IMR-90 (cell line): ENCODE results near the gene C14orf180. TPM values are rescaled to one million over a fixed set of nuclear protein-coding genes. Genes with fewer than 3 reads are reported as not detected.

Experiments
- ATAC-seq: fragments of 200-7000 bp; cut with Tn5 transposase; 2 replicates; pipeline ENCODE4 v1.9.1; 2020; ENCODE audit warnings: low read depth, mild to moderate bottlenecking, moderate library complexity
- BruUV-seq: library from RNA; stranded (reverse); fragments of 400-500 nt; replicated peaks from 2 replicates; lab custom pipeline; 2021; lab: Mats Ljungman, UMichigan
- CTCF ChIA-PET: fragments of 300-600 bp; formaldehyde crosslinking; extraction: SDS; loops from one replicate; lab custom pipeline; 2021; ENCODE audit warnings: antibody characterized with exemption; lab: Yijun Ruan, JAX
- POLR2A ChIA-PET: fragments of 300-600 bp; sonication (Branson Sonifier 250); formaldehyde crosslinking; loops from one replicate; lab custom pipeline; 2022; ENCODE audit warnings: antibody characterized with exemption; ENCODE audit not compliant: unreplicated experiment; lab: Charles Lee
- DNase-seq: peaks from one replicate; pipeline ENCODE4 v3.0.0; 2013
- H2AFZ ChIP-seq: replicated peaks from 2 replicates; pipeline ENCODE3; 2013; ENCODE audit warnings: low read length, mild to moderate bottlenecking; ENCODE audit not compliant: poor library complexity
- H2AK5ac ChIP-seq: 2 replicates; pipeline ENCODE4 v1.6.1; 2013; ENCODE audit warnings: low read depth, low read length, inconsistent platforms
- H2AK9ac ChIP-seq: replicated peaks from 2 replicates; pipeline ENCODE3; 2013; ENCODE audit warnings: mild to moderate bottlenecking, low read depth, low read length, moderate library complexity; ENCODE audit not compliant: poor library complexity
- H2BK120ac ChIP-seq: 2 replicates; pipeline ENCODE4 v1.6.1; 2013; ENCODE audit warnings: low read depth, low read length, inconsistent platforms
- H2BK15ac ChIP-seq: 3 replicates; pipeline ENCODE4 v1.6.1; 2013; ENCODE audit warnings: low read depth, low read length, inconsistent platforms
- H2BK20ac ChIP-seq: 2 replicates; pipeline ENCODE4 v1.6.1; 2013; ENCODE audit warnings: low read depth, mild to moderate bottlenecking, inconsistent platforms, low read length, moderate library complexity
- H2BK5ac ChIP-seq: 2 replicates; pipeline ENCODE4 v1.6.1; 2013; ENCODE audit warnings: mild to moderate bottlenecking, low read depth, low read length, inconsistent platforms; ENCODE audit not compliant: poor library complexity, severe bottlenecking
- H3K14ac ChIP-seq: replicated peaks from 2 replicates; pipeline ENCODE4 v1.6.1; 2013; ENCODE audit warnings: low read depth, low read length, inconsistent platforms
- H3K18ac ChIP-seq: 2 replicates; pipeline ENCODE4 v1.6.1; 2013; ENCODE audit warnings: low read depth, low read length, control low read depth
- H3K23ac ChIP-seq: 2 replicates; pipeline ENCODE4 v1.6.1; 2013; ENCODE audit warnings: low read depth, low read length, inconsistent platforms
- H3K27ac ChIP-seq: 2 replicates; pipeline ENCODE4 v1.5.1; 2013; ENCODE audit warnings: mild to moderate bottlenecking, control low read depth, low read length; ENCODE audit not compliant: insufficient read depth
- H3K27me3 ChIP-seq: 2 replicates; pipeline ENCODE4 v1.6.1; 2013; ENCODE audit warnings: low read length; ENCODE audit not compliant: control insufficient read depth, insufficient read depth
- H3K36me3 ChIP-seq: 2 replicates; pipeline ENCODE4 v1.6.1; 2013; ENCODE audit warnings: low read length, mixed read lengths; ENCODE audit not compliant: control insufficient read depth, insufficient read depth
- H3K4ac ChIP-seq: 2 replicates; pipeline ENCODE4 v1.6.1; 2013; ENCODE audit warnings: low read depth, low read length, inconsistent platforms
- H3K4me1 ChIP-seq: 2 replicates; pipeline ENCODE4 v1.6.1; 2013; ENCODE audit warnings: low read length, mixed read lengths; ENCODE audit not compliant: control insufficient read depth, insufficient read depth
- H3K4me2 ChIP-seq: 2 replicates; pipeline ENCODE4 v1.6.1; 2013; ENCODE audit warnings: low read depth, mild to moderate bottlenecking, control low read depth, low read length, moderate library complexity
- H3K4me3 ChIP-seq: 2 replicates; pipeline ENCODE4 v1.5.1; 2013; ENCODE audit warnings: low read depth, mild to moderate bottlenecking, control low read depth, low read length, moderate library complexity; ENCODE audit not compliant: insufficient read depth
- H3K56ac ChIP-seq: 2 replicates; pipeline ENCODE4 v1.6.1; 2013; ENCODE audit warnings: low read length, inconsistent platforms; ENCODE audit not compliant: insufficient read depth; ENCODE audit errors: extremely low read depth
- H3K79me1 ChIP-seq, 2 experiments: 2 replicates each; pipeline ENCODE4 v1.6.1; 2013; ENCODE audit warnings: low read length in 2 of 2, inconsistent platforms in 1 of 2, low read depth in 1 of 2
- H3K9ac ChIP-seq: 2 replicates; pipeline ENCODE4 v1.6.1; 2013; ENCODE audit warnings: low read depth, low read length, control low read depth
- H3K9me1 ChIP-seq: 2 replicates; pipeline ENCODE4 v1.6.1; 2013; ENCODE audit warnings: low read length, inconsistent platforms; ENCODE audit not compliant: insufficient read depth
- H3K9me3 ChIP-seq: 2 replicates; pipeline ENCODE4 v1.6.1; 2013; ENCODE audit warnings: low read length; ENCODE audit not compliant: control insufficient read depth, insufficient read depth
- H4K20me1 ChIP-seq: 2 replicates; pipeline ENCODE4 v1.6.1; 2013; ENCODE audit warnings: low read length, inconsistent platforms; ENCODE audit not compliant: insufficient read depth
- H4K5ac ChIP-seq: 2 replicates; pipeline ENCODE4 v1.6.1; 2013; ENCODE audit warnings: mild to moderate bottlenecking, low read depth, low read length, control low read depth
- H4K8ac ChIP-seq, 2 experiments: 2 replicates each; pipeline ENCODE4 v1.6.1; 2013; ENCODE audit warnings: low read depth in 2 of 2, low read length in 2 of 2, control low read depth in 1 of 2, inconsistent platforms in 1 of 2
- H4K91ac ChIP-seq: 2 replicates; pipeline ENCODE4 v1.6.1; 2013; ENCODE audit warnings: low read depth, low read length, inconsistent platforms; ENCODE audit not compliant: insufficient read depth
- BHLHE40 ChIP-seq: fragments of 150-350 bp; IDR thresholded peaks from 2 replicates; pipeline ENCODE4 v1.6.1; 2016; ENCODE audit warnings: mild to moderate bottlenecking, low read depth, low read length
- CEBPB ChIP-seq: IDR thresholded peaks from 2 replicates; pipeline ENCODE4 v1.6.1; 2012; ENCODE audit warnings: low read depth, low read length, improper control_type of control experiment
- CHD1 ChIP-seq: IDR thresholded peaks from 2 replicates; pipeline ENCODE4 v1.6.1; 2012; ENCODE audit warnings: low read depth, low read length, improper control_type of control experiment
- FOS ChIP-seq: fragments of 150-350 bp; IDR thresholded peaks from 2 replicates; pipeline ENCODE4 v1.6.1; 2016; ENCODE audit warnings: low read depth, low read length
- MAFK ChIP-seq: IDR thresholded peaks from 2 replicates; pipeline ENCODE4 v1.6.1; 2012; ENCODE audit warnings: low read depth, low read length, improper control_type of control experiment
- MAZ ChIP-seq: IDR thresholded peaks from 2 replicates; pipeline ENCODE4 v1.6.1; 2012; ENCODE audit warnings: low read depth, mild to moderate bottlenecking, low read length, improper control_type of control experiment, moderate library complexity, borderline replicate concordance
- MXI1 ChIP-seq: IDR thresholded peaks from 2 replicates; pipeline ENCODE4 v1.6.1; 2012; ENCODE audit warnings: low read depth, mild to moderate bottlenecking, low read length, moderate library complexity, borderline replicate concordance
- NFE2L2 ChIP-seq: fragments of 150-350 bp; IDR thresholded peaks from 2 replicates; pipeline ENCODE4 v1.6.1; 2016; ENCODE audit warnings: low read depth, mild to moderate bottlenecking, low read length
- POLR2A ChIP-seq: IDR thresholded peaks from 2 replicates; pipeline ENCODE4 v1.6.1; 2012; ENCODE audit warnings: mild to moderate bottlenecking, low read depth, low read length
- RAD21 ChIP-seq: IDR thresholded peaks from 2 replicates; pipeline ENCODE4 v1.6.1; 2012; ENCODE audit warnings: low read length, improper control_type of control experiment
- RCOR1 ChIP-seq: IDR thresholded peaks from 2 replicates; pipeline ENCODE4 v1.6.1; 2012; ENCODE audit warnings: mild to moderate bottlenecking, low read length, improper control_type of control experiment; ENCODE audit not compliant: insufficient replicate concordance
- RFX5 ChIP-seq: IDR thresholded peaks from 2 replicates; pipeline ENCODE4 v1.8.0; 2012; ENCODE audit warnings: low read depth, mild to moderate bottlenecking, low read length, moderate library complexity
- WGBS, 2 experiments: methylation state at CpG; one replicate each; pipeline versions ENCODE4 v1.1.5 to v1.1.7; 2013; ENCODE audit warnings: missing lambda C conversion rate in 2 of 2; ENCODE audit not compliant: insufficient read length in 1 of 2; ENCODE audit errors: extremely low coverage in 2 of 2; 5-methylcytosine and 5-hydroxymethylcytosine counted together
- dilution Hi-C: fragments of 300-500 bp; cut with HindIII; formaldehyde crosslinking; loops from one replicate; pipeline ENCODE4 v1.14.3; 2018; ENCODE audit warnings: low sequenced_read_pairs; ENCODE audit not compliant: unreplicated experiment
- in situ Hi-C: fragments of 300-500 bp; cut with MboI; formaldehyde crosslinking; loops from 3 replicates; pipeline ENCODE4 v1.14.3; 2019; ENCODE audit warnings: low sequenced_read_pairs, inconsistent platforms, mixed read lengths
- intact Hi-C: fragments of 100-400 bp; cut with micrococcal nuclease; formaldehyde crosslinking; loops from 2 replicates; pipeline ENCODE4 v1.10.0; 2022
- polyA plus RNA-seq, 3 experiments: library from polyadenylated mRNA; depleted of rRNA; stranded (reverse); fragments of >200 nt; gene quantifications; 2 replicates each; pipeline ENCODE4 v1.2.3, GENCODE V29; 2012; ENCODE audit warnings: low replicate concordance in 1 of 3
- total RNA-seq: library from RNA; depleted of rRNA; stranded (reverse); fragments of >200 nt; gene quantifications from 2 replicates; pipeline ENCODE4 v1.2.3, GENCODE V29; 2012
- TF ChIP-seq, protein P1 (sequence below): fragments of 150-350 bp; IDR thresholded peaks from 2 replicates; pipeline ENCODE4 v1.6.1; 2017; ENCODE audit warnings: mild to moderate bottlenecking, antibody characterized with exemption, low read length, low read depth
- TF ChIP-seq, protein P2 (sequence below): conservative IDR thresholded peaks from 2 replicates; pipeline ENCODE4 v1.5.1; 2012; ENCODE audit warnings: mild to moderate bottlenecking, low read depth, low read length, improper control_type of control experiment
- TF ChIP-seq, protein P3 (sequence below): fragments of 150-350 bp; IDR thresholded peaks from 2 replicates; pipeline ENCODE4 v1.6.1; 2016; ENCODE audit warnings: low read depth, mild to moderate bottlenecking, low read length, moderate library complexity, borderline replicate concordance

The C14orf180 gene
- total and polyA plus RNA-seq, 2 of the 4 experiments (the other 2 are of a cell fraction) = not detected

DNA sequence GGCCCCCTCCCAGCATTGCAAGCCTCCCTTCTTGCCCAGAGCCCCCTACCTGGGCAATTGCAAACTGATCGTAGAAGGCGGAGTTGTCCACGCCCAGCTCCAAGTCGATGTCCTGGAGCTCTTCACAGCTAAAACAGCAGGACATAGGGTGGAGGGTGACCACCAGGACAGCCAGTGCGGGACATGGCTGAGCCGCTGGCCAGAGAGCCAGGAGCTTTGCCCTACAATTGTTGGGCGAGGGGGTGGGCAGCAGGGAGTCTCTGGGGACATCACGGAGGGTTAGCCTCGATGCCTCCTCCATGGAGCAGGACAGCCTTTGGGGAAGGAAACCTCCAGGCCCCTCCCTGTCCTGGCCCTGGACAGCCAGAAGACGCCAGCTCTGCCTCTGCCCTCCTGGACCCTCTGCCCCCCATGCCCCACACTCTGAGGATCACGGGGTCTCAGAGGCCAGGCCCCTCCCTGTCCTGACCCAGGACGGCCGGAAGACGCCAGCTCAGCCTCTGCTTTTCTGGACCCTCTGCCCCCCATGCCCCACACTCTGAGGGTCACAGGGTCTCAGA, 15.6 kb downstream of the C14orf180 start:
- BruUV-seq = no TSS peak
- H3K27ac ChIP-seq = no peak overlapping the region
- H3K4me2 ChIP-seq = no peak overlapping the region
- no peak overlapping the region for H2AK5ac ChIP-seq
- DNase-seq (no peak), ATAC-seq (no peak)
- no peak overlapping the region for H2BK5ac ChIP-seq
- no peaks in the 10 kb centered on the region for H3K79me1 ChIP-seq
- no peak overlapping the region for H3K18ac ChIP-seq
- 0 out of 2 replicates have a peak, but pooled peaks cover 4% of the 10 kb centered on the region for H3K9me1 ChIP-seq
- no peak overlapping the region for H3K14ac ChIP-seq
- TF ChIP-seq CEBPB (no peak), RCOR1 (no peak), NFE2L2 (no peak), CHD1 (no peak), POLR2A (no peak), RAD21 (no peak), BHLHE40 (no peak), RFX5 (no peak), MAZ (no peak), FOS (no peak), MAFK (no peak), MXI1 (no peak)
- TF ChIP-seq, protein P1, sequence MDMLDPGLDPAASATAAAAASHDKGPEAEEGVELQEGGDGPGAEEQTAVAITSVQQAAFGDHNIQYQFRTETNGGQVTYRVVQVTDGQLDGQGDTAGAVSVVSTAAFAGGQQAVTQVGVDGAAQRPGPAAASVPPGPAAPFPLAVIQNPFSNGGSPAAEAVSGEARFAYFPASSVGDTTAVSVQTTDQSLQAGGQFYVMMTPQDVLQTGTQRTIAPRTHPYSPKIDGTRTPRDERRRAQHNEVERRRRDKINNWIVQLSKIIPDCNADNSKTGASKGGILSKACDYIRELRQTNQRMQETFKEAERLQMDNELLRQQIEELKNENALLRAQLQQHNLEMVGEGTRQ = no peak
- TF ChIP-seq, protein P2, sequence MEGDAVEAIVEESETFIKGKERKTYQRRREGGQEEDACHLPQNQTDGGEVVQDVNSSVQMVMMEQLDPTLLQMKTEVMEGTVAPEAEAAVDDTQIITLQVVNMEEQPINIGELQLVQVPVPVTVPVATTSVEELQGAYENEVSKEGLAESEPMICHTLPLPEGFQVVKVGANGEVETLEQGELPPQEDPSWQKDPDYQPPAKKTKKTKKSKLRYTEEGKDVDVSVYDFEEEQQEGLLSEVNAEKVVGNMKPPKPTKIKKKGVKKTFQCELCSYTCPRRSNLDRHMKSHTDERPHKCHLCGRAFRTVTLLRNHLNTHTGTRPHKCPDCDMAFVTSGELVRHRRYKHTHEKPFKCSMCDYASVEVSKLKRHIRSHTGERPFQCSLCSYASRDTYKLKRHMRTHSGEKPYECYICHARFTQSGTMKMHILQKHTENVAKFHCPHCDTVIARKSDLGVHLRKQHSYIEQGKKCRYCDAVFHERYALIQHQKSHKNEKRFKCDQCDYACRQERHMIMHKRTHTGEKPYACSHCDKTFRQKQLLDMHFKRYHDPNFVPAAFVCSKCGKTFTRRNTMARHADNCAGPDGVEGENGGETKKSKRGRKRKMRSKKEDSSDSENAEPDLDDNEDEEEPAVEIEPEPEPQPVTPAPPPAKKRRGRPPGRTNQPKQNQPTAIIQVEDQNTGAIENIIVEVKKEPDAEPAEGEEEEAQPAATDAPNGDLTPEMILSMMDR = no peak
- TF ChIP-seq, protein P3, sequence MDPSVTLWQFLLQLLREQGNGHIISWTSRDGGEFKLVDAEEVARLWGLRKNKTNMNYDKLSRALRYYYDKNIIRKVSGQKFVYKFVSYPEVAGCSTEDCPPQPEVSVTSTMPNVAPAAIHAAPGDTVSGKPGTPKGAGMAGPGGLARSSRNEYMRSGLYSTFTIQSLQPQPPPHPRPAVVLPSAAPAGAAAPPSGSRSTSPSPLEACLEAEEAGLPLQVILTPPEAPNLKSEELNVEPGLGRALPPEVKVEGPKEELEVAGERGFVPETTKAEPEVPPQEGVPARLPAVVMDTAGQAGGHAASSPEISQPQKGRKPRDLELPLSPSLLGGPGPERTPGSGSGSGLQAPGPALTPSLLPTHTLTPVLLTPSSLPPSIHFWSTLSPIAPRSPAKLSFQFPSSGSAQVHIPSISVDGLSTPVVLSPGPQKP = no peak
- H2BK15ac ChIP-seq = no peak overlapping the region
- no peaks in the 10 kb centered on the region for H3K4me1 ChIP-seq
- no peak overlapping the region for H3K9ac ChIP-seq
- no peak overlapping the region for H2BK120ac ChIP-seq
- WGBS, 2 experiments = 83% methylated on average over 3 of the region's 14 CpGs; no CpG with 5 or more reads in 1 of the 2 experiments
- no peak overlapping the region for H3K56ac ChIP-seq
- in situ Hi-C loops (no loop called here), dilution Hi-C loops (no loop called here), intact Hi-C loops (no loop called here)
- H2AK9ac ChIP-seq = no peak overlapping the region
- no peak overlapping the region for H3K4me3 ChIP-seq
- no peak overlapping the region for H3K23ac ChIP-seq
- H4K20me1 ChIP-seq = no peaks in the 10 kb centered on the region
- no peaks in the 10 kb centered on the region for H3K9me3 ChIP-seq
- ChIA-PET POLR2A (no interaction called here), CTCF (no interaction called here)
- H3K36me3 ChIP-seq = no peaks in the 10 kb centered on the region
- no peak overlapping the region for H3K4ac ChIP-seq
- no peak overlapping the region for H4K8ac ChIP-seq
- H4K91ac ChIP-seq = no peak overlapping the region
- H4K5ac ChIP-seq = no peak overlapping the region
- no peak overlapping the region for H2AFZ ChIP-seq
- peaks cover 4% of the 10 kb centered on the region; the same call in 1 of the 2 replicates for H3K27me3 ChIP-seq
- no peak overlapping the region for H2BK20ac ChIP-seq
